HS-27A (cell line): ENCODE measurements around the gene SPRY4.
"Not testable (repeated sequence)": the region's sequence is repeated elsewhere in the genome, so short reads cannot be mapped to it uniquely, and the experiment has no call there.

Experiments used
- DNase-seq: peaks from one replicate; pipeline ENCODE4 v3.0.0-alpha.2; 2012; ENCODE audit warnings: low read depth, missing footprints

SPRY4 gene

GRCh38 chr5:142295084-142295758, 29.6 kb downstream of the SPRY4 start:
- DNase-seq: no peak

- DNase-seq: no peak
These were observed 31.3 kb downstream of the SPRY4 start for GRCh38 chr5:142293486-142293885.

GRCh38 chr5:142292808-142293207, 32.0 kb downstream of the SPRY4 start:
- no peak for DNase-seq

- DNase-seq: no peak
These were observed 32.6 kb downstream of the SPRY4 start for GRCh38 chr5:142292249-142292648.

DNA sequence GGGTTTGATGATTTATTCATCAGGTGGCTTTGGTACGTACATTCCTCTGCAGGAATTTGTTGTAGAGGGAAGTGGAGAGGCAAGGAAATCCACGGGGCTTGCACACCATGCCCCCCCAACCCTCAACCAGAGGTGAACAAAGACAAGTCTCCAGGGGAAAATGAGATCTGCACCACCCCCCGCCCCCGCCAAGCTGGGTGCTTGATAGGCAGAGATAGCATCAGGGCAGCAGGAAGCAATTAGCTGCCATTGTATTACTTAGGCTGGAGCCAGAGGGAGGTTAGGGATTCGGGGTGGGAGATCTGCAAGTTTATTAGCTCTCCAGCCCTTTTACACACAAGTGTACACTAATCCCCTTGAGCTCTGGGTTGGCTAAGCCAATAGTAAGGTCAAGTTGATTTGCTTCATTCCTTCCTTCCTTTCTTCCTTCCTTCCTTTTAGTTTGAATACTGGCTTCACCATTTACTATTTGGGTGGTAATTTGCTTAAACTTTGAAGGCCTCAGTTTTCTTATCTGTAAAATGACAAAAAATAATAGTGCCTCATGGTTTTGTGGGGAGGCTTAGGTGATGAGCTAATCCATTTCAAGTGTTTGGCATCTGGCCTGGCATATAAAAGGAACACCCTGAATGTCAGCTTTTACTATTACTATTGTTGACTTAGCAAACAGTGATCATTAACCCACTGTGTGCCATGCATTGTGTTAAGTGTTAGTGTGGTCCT, 34.1 kb downstream of the SPRY4 start:
- DNase-seq: no peak

- DNase-seq: no peak
These were observed 34.9 kb downstream of the SPRY4 start for GRCh38 chr5:142289708-142290576.

DNA sequence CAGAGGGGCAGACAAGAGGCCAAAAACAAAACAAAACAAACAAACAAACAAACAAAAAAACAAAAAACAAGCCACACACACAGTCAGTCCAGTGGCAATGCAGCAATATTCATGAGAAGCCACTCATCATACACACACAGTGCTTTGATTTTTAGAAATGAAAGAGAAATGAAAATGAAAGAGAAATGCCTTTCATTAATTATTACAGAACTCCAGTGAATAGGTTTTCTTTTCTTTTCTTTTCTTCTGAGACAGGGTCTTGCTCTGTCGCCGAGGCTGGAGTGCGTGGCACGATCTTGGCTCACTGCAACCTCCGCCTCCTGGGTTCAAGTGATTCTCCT, 36.9 kb downstream of the SPRY4 start:
- no peak for DNase-seq

DNA sequence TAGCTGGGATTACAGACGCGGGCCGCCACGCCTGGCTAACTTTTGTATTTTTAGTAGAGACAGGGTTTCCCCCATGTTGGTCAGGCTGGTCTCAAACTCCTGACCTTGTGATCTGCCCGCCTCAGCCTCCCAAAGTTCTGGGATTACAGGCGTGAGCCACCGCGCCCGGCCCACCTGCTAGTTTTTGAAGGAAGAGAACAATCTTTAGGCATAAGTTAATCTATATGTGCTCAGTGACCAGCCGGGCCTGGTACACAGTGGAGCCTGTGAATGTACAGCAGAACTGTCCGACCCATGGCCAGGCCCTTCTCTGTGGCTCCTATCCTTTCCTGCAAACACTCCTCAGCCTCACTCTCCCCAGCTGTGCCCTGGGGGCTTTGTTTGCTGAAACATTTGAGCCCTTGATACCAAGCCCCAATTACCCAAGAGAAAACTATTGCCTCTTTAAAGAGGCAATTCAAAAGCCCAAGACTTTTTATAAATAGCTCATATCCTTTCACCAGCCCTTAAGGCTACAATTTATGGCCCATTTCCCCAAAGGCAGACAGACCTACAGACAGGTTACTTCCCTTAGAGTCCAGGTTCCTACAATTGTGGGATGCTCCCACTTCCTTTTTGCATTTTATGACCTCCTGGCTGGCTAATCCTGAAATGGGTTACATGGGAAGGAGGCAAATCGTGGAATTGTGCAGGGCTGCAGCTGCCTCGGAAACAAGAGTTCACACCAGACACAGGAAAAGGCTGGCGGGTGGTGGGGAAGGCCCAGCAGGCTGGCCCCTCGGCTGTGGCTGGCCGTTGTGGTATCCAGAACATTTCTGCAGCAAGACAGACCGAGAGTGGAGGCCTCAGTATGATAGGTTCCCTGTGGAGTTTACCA, 37.5 kb downstream of the SPRY4 start:
- no peak for DNase-seq

- no peak for DNase-seq
These were observed 38.7 kb downstream of the SPRY4 start for GRCh38 chr5:142286111-142286510.

GRCh38 chr5:142283304-142283703, 41.5 kb downstream of the SPRY4 start:
- no peak for DNase-seq

DNA sequence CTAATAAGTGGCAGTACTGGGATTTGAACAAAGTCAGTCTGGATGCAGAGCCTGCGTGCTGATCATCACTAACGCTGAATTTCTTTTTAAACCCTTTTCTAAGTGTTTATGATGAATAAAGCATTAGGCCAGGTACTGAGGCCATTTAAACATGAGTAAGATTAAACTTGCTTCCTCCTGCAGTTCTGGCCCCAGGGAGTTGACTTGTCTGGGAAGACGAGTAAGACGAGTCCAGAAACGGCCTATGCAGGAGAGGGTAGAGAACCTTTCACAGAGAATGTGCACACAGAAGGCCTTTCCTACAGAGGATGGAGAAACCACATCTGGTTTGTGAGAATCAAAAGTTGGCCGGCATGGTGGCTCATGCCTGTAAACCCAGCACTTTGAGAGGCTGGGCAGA, 42.9 kb downstream of the SPRY4 start:
- DNase-seq: no peak

GRCh38 chr5:142281008-142281367, 43.8 kb downstream of the SPRY4 start:
- DNase-seq: no peak

DNA sequence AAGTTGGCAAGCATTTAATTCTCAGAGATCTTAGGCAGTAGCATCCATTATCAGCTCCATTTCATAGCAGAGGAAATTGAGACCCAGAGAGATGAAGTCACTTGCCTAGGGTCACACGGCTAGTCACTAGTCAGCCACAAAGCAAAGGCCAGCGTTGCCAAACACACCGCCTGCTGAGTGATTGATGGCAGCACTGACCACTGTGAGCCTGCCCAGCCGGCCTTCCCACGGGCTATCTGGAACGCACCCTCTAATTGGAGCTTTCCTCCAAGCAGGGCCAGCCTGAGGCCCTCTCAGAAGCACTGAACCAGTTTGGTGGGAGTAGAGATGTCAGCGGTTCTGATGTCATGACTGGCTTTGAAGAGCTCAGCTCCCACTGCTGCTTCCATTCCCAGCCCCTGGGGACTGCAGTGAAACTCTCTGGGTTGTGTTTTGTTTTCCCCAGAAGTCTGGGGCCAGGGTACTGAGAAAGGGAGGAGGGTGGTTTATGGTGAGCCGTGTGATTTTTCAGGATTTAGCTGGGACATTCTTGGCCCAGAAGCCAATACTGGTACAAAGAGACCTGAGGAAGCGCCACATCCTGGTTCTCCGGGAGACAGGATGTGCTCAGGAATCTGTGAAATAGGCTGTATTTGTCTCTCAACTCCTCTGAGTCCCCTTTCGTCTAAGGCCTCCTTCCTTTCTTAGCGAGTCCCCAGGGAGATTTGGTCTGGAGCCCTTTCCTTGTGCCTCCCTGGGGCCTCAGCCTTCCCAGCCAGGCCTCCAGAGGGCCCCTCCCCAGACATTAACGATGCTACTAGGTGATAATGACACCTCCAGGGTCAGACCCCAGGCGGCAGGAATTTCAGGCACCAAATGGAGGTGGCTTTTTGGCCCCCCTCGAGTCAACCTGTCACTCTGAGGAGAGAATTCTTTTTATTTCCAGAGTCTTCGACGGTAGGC, 44.5 kb downstream of the SPRY4 start:
- DNase-seq: no peak

GRCh38 chr5:142278627-142279026, 46.2 kb downstream of the SPRY4 start:
- DNase-seq: no peak

- no peak for DNase-seq
These were observed 47.0 kb downstream of the SPRY4 start for GRCh38 chr5:142277796-142278195.

- DNase-seq: no peak
These were observed 48.3 kb downstream of the SPRY4 start for GRCh38 chr5:142276517-142276916.

DNA sequence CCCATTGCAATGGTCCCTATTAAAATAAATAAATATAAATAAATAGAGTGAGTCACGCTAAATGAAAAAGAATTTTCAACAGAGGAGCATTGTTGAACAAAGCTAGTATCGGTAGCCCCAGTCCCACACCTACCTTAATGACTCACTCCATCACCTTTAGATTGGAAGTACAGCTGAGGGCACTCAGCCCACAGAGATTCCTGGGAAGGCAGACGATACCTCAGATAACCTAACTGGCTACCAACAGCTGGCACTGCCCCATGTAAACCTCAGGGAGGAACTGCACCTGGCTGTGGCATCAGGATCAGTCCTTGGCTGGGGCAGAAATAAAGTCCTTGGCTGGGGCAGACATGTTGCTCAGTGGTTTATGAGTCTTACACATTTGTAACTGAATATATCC, 49.3 kb downstream of the SPRY4 start:
- DNase-seq: no peak

DNA sequence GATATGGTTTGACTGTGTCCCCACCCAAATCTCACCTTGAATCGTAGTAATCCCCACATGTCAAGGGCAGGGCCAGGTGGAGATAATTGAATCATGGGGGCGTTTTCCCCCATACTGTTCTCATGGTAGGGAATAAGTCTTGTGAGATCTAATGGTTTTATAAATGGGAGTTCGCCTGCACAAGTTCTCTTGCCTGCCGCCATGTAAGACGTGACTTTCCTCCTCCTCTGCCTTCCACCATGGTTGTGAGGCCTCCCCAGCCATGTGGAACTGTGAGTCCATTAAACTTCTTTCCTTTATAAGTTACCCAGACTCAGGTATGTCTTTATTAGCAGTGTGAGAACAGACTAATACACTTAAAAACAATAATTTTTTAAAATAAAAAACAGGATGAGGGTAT, 52.2 kb downstream of the SPRY4 start:
- DNase-seq: not testable (repeated sequence)

GRCh38 chr5:142264084-142264483, 60.7 kb downstream of the SPRY4 start:
- not testable (repeated sequence) for DNase-seq

DNA sequence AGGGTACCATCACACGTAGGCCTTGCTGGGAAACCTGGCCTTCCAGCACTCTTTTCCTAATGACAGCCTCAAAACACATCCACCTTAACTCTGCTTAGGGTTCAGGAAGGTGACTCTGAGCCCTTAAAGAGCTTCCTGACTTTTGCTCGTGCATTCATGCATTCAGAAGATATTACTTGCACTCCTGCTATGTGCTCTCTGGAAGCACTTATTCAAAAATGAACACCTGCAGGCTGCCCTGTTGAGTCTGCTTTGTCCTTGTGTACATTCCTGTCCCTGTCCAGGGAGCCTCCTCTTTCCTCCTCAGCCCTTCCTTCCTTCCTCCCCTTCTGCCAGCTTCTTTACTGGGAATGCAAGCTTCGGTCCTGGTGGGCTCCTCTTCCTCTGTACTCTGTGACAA, 61.5 kb downstream of the SPRY4 start:
- no peak for DNase-seq

GRCh38 chr5:142262683-142263082, 62.1 kb downstream of the SPRY4 start:
- DNase-seq: no peak
